Measurements from ENCODE around the gene MARF1. TPM values are rescaled to one million over a fixed set of nuclear protein-coding genes. Genes with fewer than 3 reads are reported as not detected.

MARF1 gene
- total and polyA plus RNA-seq, 9 of the 15 experiments (the other 6 are each of a cell fraction or from before 2014, with no cell fraction given), result 4.7 to 33.2 (median 11.7) TPM

DNA sequence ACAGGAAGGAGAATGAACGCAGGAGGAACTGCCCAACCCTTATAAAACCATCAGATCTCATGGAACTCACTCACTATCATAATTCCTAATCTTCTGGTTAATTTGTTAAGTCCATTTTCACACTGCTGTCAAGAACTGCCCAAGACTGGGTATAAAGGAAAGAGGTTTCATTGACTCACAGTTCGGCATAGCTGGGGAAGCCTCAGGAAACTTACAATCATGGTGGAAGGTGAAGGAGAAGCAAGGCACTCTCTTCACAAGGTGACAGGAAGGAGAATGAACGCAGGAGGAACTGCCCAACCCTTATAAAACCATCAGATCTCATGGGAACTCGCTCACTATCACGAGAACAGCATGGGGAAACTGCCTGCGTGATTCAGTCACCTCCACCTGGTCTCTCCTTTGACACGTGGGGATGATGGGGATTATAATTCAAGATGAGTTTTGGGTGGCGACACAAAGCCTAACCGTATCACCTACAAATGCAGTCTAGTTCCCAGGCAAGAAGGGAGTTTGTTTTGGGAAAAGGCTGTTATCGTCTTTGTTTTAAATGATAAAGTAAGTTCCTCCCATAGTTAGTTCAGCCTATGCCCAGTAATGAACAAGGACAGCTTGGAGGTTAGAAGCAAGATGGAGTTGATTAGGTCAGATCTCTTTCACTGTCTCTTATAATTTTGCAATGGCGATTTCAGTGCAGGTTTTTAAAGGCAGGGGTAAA, 68.9 kb downstream of the MARF1 start (continued):
- TF ChIP-seq, protein P1, sequence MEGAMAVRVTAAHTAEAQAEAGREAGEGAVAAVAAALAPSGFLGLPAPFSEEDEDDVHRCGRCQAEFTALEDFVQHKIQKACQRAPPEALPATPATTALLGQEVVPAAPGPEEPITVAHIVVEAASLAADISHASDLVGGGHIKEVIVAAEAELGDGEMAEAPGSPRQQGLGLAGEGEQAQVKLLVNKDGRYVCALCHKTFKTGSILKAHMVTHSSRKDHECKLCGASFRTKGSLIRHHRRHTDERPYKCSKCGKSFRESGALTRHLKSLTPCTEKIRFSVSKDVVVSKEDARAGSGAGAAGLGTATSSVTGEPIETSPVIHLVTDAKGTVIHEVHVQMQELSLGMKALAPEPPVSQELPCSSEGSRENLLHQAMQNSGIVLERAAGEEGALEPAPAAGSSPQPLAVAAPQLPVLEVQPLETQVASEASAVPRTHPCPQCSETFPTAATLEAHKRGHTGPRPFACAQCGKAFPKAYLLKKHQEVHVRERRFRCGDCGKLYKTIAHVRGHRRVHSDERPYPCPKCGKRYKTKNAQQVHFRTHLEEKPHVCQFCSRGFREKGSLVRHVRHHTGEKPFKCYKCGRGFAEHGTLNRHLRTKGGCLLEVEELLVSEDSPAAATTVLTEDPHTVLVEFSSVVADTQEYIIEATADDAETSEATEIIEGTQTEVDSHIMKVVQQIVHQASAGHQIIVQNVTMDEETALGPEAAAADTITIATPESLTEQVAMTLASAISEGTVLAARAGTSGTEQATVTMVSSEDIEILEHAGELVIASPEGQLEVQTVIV (CRISPR knock-in tag; IDR thresholded peaks at IDR 0.05; ENCODE audit: borderline replicate concordance), result peak; percentile 69; the same call in 1 of the 2 replicates
- TF ChIP-seq ILK (tag; IDR thresholded peaks at IDR 0.05; ENCODE audit: borderline replicate concordance, low read depth), result peak; percentile 84; the same call in 1 of the 2 replicates
- TF ChIP-seq, protein P2, sequence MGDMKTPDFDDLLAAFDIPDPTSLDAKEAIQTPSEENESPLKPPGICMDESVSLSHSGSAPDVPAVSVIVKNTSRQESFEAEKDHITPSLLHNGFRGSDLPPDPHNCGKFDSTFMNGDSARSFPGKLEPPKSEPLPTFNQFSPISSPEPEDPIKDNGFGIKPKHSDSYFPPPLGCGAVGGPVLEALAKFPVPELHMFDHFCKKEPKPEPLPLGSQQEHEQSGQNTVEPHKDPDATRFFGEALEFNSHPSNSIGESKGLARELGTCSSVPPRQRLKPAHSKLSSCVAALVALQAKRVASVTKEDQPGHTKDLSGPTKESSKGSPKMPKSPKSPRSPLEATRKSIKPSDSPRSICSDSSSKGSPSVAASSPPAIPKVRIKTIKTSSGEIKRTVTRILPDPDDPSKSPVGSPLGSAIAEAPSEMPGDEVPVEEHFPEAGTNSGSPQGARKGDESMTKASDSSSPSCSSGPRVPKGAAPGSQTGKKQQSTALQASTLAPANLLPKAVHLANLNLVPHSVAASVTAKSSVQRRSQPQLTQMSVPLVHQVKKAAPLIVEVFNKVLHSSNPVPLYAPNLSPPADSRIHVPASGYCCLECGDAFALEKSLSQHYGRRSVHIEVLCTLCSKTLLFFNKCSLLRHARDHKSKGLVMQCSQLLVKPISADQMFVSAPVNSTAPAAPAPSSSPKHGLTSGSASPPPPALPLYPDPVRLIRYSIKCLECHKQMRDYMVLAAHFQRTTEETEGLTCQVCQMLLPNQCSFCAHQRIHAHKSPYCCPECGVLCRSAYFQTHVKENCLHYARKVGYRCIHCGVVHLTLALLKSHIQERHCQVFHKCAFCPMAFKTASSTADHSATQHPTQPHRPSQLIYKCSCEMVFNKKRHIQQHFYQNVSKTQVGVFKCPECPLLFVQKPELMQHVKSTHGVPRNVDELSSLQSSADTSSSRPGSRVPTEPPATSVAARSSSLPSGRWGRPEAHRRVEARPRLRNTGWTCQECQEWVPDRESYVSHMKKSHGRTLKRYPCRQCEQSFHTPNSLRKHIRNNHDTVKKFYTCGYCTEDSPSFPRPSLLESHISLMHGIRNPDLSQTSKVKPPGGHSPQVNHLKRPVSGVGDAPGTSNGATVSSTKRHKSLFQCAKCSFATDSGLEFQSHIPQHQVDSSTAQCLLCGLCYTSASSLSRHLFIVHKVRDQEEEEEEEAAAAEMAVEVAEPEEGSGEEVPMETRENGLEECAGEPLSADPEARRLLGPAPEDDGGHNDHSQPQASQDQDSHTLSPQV (IDR thresholded peaks at IDR 0.05), result peak; percentile 99
- TF ChIP-seq KLF6 (CRISPR knock-in tag; IDR thresholded peaks at IDR 0.05; ENCODE audit: borderline replicate concordance), result peak; percentile 98
- TF ChIP-seq HIVEP1 (CRISPR knock-in tag; IDR thresholded peaks at IDR 0.05), result peak; percentile 94
- TF ChIP-seq, protein P3, sequence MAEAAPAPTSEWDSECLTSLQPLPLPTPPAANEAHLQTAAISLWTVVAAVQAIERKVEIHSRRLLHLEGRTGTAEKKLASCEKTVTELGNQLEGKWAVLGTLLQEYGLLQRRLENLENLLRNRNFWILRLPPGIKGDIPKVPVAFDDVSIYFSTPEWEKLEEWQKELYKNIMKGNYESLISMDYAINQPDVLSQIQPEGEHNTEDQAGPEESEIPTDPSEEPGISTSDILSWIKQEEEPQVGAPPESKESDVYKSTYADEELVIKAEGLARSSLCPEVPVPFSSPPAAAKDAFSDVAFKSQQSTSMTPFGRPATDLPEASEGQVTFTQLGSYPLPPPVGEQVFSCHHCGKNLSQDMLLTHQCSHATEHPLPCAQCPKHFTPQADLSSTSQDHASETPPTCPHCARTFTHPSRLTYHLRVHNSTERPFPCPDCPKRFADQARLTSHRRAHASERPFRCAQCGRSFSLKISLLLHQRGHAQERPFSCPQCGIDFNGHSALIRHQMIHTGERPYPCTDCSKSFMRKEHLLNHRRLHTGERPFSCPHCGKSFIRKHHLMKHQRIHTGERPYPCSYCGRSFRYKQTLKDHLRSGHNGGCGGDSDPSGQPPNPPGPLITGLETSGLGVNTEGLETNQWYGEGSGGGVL (CRISPR knock-in tag; IDR thresholded peaks at IDR 0.05), result peak; percentile 74
- TF ChIP-seq ZNF175 (CRISPR knock-in tag; IDR thresholded peaks at IDR 0.05; ENCODE audit: low read depth), result peak; percentile 94
- TF ChIP-seq GTF2A2 (tag; IDR thresholded peaks at IDR 0.05), result peak; percentile 84; the same call in 1 of the 2 replicates
- TF ChIP-seq, protein P4, sequence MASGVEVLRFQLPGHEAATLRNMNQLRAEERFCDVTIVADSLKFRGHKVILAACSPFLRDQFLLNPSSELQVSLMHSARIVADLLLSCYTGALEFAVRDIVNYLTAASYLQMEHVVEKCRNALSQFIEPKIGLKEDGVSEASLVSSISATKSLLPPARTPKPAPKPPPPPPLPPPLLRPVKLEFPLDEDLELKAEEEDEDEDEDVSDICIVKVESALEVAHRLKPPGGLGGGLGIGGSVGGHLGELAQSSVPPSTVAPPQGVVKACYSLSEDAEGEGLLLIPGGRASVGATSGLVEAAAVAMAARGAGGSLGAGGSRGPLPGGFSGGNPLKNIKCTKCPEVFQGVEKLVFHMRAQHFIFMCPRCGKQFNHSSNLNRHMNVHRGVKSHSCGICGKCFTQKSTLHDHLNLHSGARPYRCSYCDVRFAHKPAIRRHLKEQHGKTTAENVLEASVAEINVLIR (CRISPR knock-in tag; IDR thresholded peaks at IDR 0.05), result peak; percentile 21; the same call in 1 of the 2 replicates
